ENCODE data around the gene ZBTB11. TPM values are rescaled to one million over a fixed set of nuclear protein-coding genes. Genes with fewer than 3 reads are reported as not detected.

ZBTB11 gene
- total and polyA plus RNA-seq, 2 of the 13 experiments (the other 11 are each of a cell fraction or from before 2014, with no cell fraction given), result 5.9 to 18.1 TPM

GRCh38 chr3:101724329-101725193, 47.6 kb upstream of the ZBTB11 start, which contains the start of gene CEP97 (continued):
- TF ChIP-seq, protein P1, sequence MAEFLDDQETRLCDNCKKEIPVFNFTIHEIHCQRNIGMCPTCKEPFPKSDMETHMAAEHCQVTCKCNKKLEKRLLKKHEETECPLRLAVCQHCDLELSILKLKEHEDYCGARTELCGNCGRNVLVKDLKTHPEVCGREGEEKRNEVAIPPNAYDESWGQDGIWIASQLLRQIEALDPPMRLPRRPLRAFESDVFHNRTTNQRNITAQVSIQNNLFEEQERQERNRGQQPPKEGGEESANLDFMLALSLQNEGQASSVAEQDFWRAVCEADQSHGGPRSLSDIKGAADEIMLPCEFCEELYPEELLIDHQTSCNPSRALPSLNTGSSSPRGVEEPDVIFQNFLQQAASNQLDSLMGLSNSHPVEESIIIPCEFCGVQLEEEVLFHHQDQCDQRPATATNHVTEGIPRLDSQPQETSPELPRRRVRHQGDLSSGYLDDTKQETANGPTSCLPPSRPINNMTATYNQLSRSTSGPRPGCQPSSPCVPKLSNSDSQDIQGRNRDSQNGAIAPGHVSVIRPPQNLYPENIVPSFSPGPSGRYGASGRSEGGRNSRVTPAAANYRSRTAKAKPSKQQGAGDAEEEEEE (CRISPR knock-in tag; IDR thresholded peaks at IDR 0.05; ENCODE audit: borderline replicate concordance), result no peak
- no peak for TF ChIP-seq MTF1 (CRISPR knock-in tag; IDR thresholded peaks at IDR 0.05)
- no peak for TF ChIP-seq SP1 (IDR thresholded peaks at IDR 0.05)
- no peak for TF ChIP-seq SP1 (CRISPR knock-in tag; IDR thresholded peaks at IDR 0.05)
- TF ChIP-seq ZNF34 (CRISPR knock-in tag; IDR thresholded peaks at IDR 0.05; ENCODE audit: borderline replicate concordance), result no peak
- no peak for TF ChIP-seq MXD3 (CRISPR knock-in tag; IDR thresholded peaks at IDR 0.05)
- TF ChIP-seq ZNF850 (CRISPR knock-in tag; conservative IDR thresholded peaks at IDR 0.05), result no peak
- peak; percentile 78; the same call in 1 of the 2 replicates for TF ChIP-seq ZFP91 (CRISPR knock-in tag; IDR thresholded peaks at IDR 0.05; ENCODE audit: borderline replicate concordance)
- TF ChIP-seq ZNF318 (CRISPR knock-in tag; IDR thresholded peaks at IDR 0.05), result no peak
- no peak for TF ChIP-seq ZNF503 (CRISPR knock-in tag; IDR thresholded peaks at IDR 0.05)
- no peak for TF ChIP-seq BATF2 (CRISPR knock-in tag; IDR thresholded peaks at IDR 0.05)
- no peak for TF ChIP-seq RBM39 (IDR thresholded peaks at IDR 0.05; ENCODE audit: low read depth, low read length, poor library complexity, severe bottlenecking)
- no peak for TF ChIP-seq SRY (CRISPR knock-in tag; IDR thresholded peaks at IDR 0.05)

Measured in HepG2 (cell line).